GM23338 (cell line): ENCODE data around the gene MPND. TPM values are rescaled to one million over a fixed set of nuclear protein-coding genes. Genes with fewer than 3 reads are reported as not detected.

ENCODE experiments used
- ATAC-seq: fragments of 200-7000 bp; cut with Tn5 transposase; 3 replicates; pipeline ENCODE4 v1.9.1; 2020
- DNase-seq: peaks from one replicate; pipeline ENCODE4 v3.0.0-alpha.2; 2015; ENCODE audit warnings: low spot score
- H2AFZ ChIP-seq: fragments of 200-600 bp; sonication (generic); 2 replicates; pipeline ENCODE4 v1.8.0; 2016; ENCODE audit warnings: antibody characterized with exemption, mild to moderate bottlenecking, moderate library complexity
- H3F3A ChIP-seq: fragments of 200-600 bp; sonication (generic); replicated peaks from 2 replicates; pipeline ENCODE4 v1.8.0; 2017; ENCODE audit warnings: antibody characterized with exemption, mixed run types, low read depth
- H3K27ac ChIP-seq: fragments of 200-600 bp; sonication (generic); 2 replicates; pipeline ENCODE4 v1.6.1; 2016; ENCODE audit warnings: low read depth
- H3K27me3 ChIP-seq: fragments of 200-600 bp; sonication (generic); 2 replicates; pipeline ENCODE4 v1.8.0; 2016; ENCODE audit warnings: mild to moderate bottlenecking, mixed run types, moderate library complexity; ENCODE audit not compliant: insufficient read depth
- H3K36me3 ChIP-seq: fragments of 200-600 bp; sonication (generic); 2 replicates; pipeline ENCODE4 v1.8.0; 2016; ENCODE audit warnings: mild to moderate bottlenecking; ENCODE audit not compliant: insufficient read depth
- H3K4me1 ChIP-seq: fragments of 200-600 bp; sonication (generic); 2 replicates; pipeline ENCODE4 v1.8.0; 2016; ENCODE audit warnings: mild to moderate bottlenecking, moderate library complexity; ENCODE audit not compliant: insufficient read depth
- H3K4me2 ChIP-seq: fragments of 200-600 bp; sonication (generic); 2 replicates; pipeline ENCODE4 v1.7.1; 2017; ENCODE audit warnings: mixed run types
- H3K4me3 ChIP-seq: fragments of 200-600 bp; sonication (generic); 2 replicates; pipeline ENCODE4 v1.6.1; 2016; ENCODE audit warnings: mixed run types
- H3K79me2 ChIP-seq: fragments of 200-600 bp; sonication (generic); replicated peaks from 2 replicates; pipeline ENCODE4 v1.8.0; 2017; ENCODE audit warnings: mild to moderate bottlenecking; ENCODE audit not compliant: insufficient read depth
- H3K9me2 ChIP-seq: fragments of 200-600 bp; sonication (generic); 2 replicates; pipeline ENCODE4 v1.8.0; 2017; ENCODE audit not compliant: insufficient read depth
- H4K20me1 ChIP-seq: fragments of 200-600 bp; sonication (generic); replicated peaks from 2 replicates; pipeline ENCODE4 v1.8.0; 2017; ENCODE audit warnings: mild to moderate bottlenecking; ENCODE audit not compliant: insufficient read depth
- H3K27ac Mint-ChIP-seq: 2 replicates; pipeline ENCODE4 v1.8.0; 2020; ENCODE audit warnings: inconsistent platforms, mild to moderate bottlenecking, moderate library complexity, mixed read lengths
- H3K27me3 Mint-ChIP-seq: 3 replicates; pipeline ENCODE4 v1.8.0; 2022; ENCODE audit warnings: low read depth, mild to moderate bottlenecking, moderate library complexity, mixed read lengths, inconsistent platforms; ENCODE audit not compliant: insufficient read depth, poor library complexity
- H3K36me3 Mint-ChIP-seq: 3 replicates; pipeline ENCODE4 v1.8.0; 2021; ENCODE audit warnings: low read depth, mild to moderate bottlenecking, inconsistent platforms, moderate library complexity, mixed read lengths
- H3K4me1 Mint-ChIP-seq: 3 replicates; pipeline ENCODE4 v1.8.0; 2020; ENCODE audit warnings: mild to moderate bottlenecking, inconsistent platforms, mixed read lengths
- H3K4me3 Mint-ChIP-seq: 3 replicates; pipeline ENCODE4 v1.8.0; 2021; ENCODE audit warnings: moderate library complexity, mild to moderate bottlenecking, inconsistent platforms, mixed read lengths
- H3K9me3 Mint-ChIP-seq: 3 replicates; pipeline ENCODE4 v1.8.0; 2020; ENCODE audit warnings: moderate library complexity, mild to moderate bottlenecking, inconsistent platforms, mixed read lengths
- CREB1 ChIP-seq: fragments of 250-450 bp; sonication (Bioruptor Pico); IDR thresholded peaks from 2 replicates; pipeline ENCODE4 v1.5.0; 2020; ENCODE audit warnings: low read depth, mild to moderate bottlenecking, moderate library complexity
- EZH2phosphoT487 ChIP-seq: fragments of 200-600 bp; sonication (generic); IDR thresholded peaks from one replicate; pipeline ENCODE4 v1.8.1; 2018; ENCODE audit warnings: antibody characterized with exemption; ENCODE audit not compliant: unreplicated experiment
- JUNB ChIP-seq: IDR thresholded peaks from one replicate; pipeline ENCODE4 v1.6.1; 2016; ENCODE audit warnings: antibody characterized with exemption; ENCODE audit not compliant: unreplicated experiment
- POLR2AphosphoS5 ChIP-seq: IDR thresholded peaks from 2 replicates; pipeline ENCODE4 v1.6.1; 2016; ENCODE audit warnings: antibody characterized with exemption, low read depth
- STAT1 ChIP-seq: IDR thresholded peaks from one replicate; pipeline ENCODE4 v1.6.1; 2016; ENCODE audit warnings: antibody characterized with exemption; ENCODE audit not compliant: unreplicated experiment
- ZNF114 ChIP-seq: fragments of 250-450 bp; sonication (Bioruptor Pico); IDR thresholded peaks from 2 replicates; pipeline ENCODE4 v1.5.0; 2020; ENCODE audit warnings: mild to moderate bottlenecking, moderate library complexity
- polyA plus RNA-seq: library from polyadenylated mRNA; unstranded; fragments of >200 nt; fragmentation: Nextera tagmentation; extraction: Ambion mirVana; gene quantifications from 2 replicates; pipeline ENCODE4 v1.2.1, GENCODE V29; 2016
- total RNA-seq: library from RNA; depleted of rRNA; stranded (reverse); fragments of >200 nt; shearing (Covaris generic); gene quantifications from 2 replicates; pipeline ENCODE4 v1.2.3, GENCODE V29; 2014
- TF ChIP-seq, protein P1 (sequence below): IDR thresholded peaks from 2 replicates; pipeline ENCODE4 v1.6.1; 2016; ENCODE audit warnings: antibody characterized with exemption
- TF ChIP-seq, protein P2 (sequence below): fragments of 250-450 bp; sonication (Bioruptor Pico); IDR thresholded peaks from 2 replicates; pipeline ENCODE4 v1.5.0; 2020; ENCODE audit warnings: mild to moderate bottlenecking, moderate library complexity
- TF ChIP-seq, protein P3 (sequence below), 2 experiments: fragments of 200-600 bp in 1 of 2; sonication (generic) in 1 of 2; conservative IDR thresholded peaks; 2 replicates each; pipeline versions ENCODE4 v1.5.1 to v1.6.1; 2016 to 2017; ENCODE audit warnings: antibody characterized with exemption in 2 of 2, low read depth in 2 of 2, mild to moderate bottlenecking in 2 of 2, moderate library complexity in 1 of 2

MPND gene
- total and polyA plus RNA-seq, 2 experiments from 2014 or later: 11.8 to 15.6 TPM

DNA sequence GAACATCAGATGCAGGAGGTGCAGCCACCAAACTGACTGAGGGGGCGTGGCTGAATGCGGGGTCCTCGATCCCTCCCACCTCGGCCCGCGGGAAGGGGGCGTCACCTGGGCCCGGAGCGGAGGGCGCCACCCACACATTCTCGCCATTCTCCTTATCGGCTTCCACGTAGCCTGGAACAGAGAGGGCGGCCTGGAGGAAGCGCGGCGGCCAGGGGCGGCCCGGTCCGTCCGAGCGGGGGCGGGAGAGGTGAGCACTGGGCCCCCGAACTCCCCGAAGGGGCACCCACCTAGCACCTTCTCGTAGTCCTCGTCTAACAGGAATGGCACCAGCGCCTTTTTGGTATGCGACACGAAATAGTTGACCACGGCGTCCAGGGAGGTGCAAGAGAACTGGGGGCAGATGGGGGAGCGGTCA lies 16.5 kb upstream of the MPND start:
- Histone ChIP-seq H3F3A (peaks cover 6% of the 10 kb centered on the region; the same call in 1 of the 2 replicates), H3K4me2 (peak overlapping the region; percentile 95), H4K20me1 (no peaks in the 10 kb centered on the region; the same call in 1 of the 2 replicates), H3K79me2 (no peaks in the 10 kb centered on the region), H3K4me3 (peak overlapping the region; percentile 77), H3K9me2 (no peaks in the 10 kb centered on the region), H3K4me1 (peaks cover 3% of the 10 kb centered on the region; the same call in 1 of the 2 replicates), H3K27me3 (no peaks in the 10 kb centered on the region), H3K27ac (peak overlapping the region; percentile 84; the same call in 1 of the 2 replicates), H3K36me3 (no peaks in the 10 kb centered on the region), H2AFZ (peak overlapping the region; percentile 97)
- DNase-seq (peak; percentile 94), ATAC-seq (peak; percentile 24)
- TF ChIP-seq ZNF114 (CRISPR knock-in tag): no peak
- peak; percentile 25; the same call in 1 of the 2 replicates for TF ChIP-seq CREB1 (CRISPR knock-in tag)
- TF ChIP-seq POLR2AphosphoS5: peak; percentile 50
- no peak for TF ChIP-seq STAT1
- TF ChIP-seq EZH2phosphoT487: no peak
- no peak for TF ChIP-seq JUNB
- H3K9me3 Mint-ChIP-seq: no peaks in the 10 kb centered on the region
- H3K4me3 Mint-ChIP-seq: peak overlapping the region; percentile 82
- peaks cover 18% of the 10 kb centered on the region for H3K4me1 Mint-ChIP-seq
- H3K27me3 Mint-ChIP-seq: peaks cover 30% of the 10 kb centered on the region
- H3K36me3 Mint-ChIP-seq: peaks cover 20% of the 10 kb centered on the region
- peak overlapping the region; percentile 96 for H3K27ac Mint-ChIP-seq

DNA sequence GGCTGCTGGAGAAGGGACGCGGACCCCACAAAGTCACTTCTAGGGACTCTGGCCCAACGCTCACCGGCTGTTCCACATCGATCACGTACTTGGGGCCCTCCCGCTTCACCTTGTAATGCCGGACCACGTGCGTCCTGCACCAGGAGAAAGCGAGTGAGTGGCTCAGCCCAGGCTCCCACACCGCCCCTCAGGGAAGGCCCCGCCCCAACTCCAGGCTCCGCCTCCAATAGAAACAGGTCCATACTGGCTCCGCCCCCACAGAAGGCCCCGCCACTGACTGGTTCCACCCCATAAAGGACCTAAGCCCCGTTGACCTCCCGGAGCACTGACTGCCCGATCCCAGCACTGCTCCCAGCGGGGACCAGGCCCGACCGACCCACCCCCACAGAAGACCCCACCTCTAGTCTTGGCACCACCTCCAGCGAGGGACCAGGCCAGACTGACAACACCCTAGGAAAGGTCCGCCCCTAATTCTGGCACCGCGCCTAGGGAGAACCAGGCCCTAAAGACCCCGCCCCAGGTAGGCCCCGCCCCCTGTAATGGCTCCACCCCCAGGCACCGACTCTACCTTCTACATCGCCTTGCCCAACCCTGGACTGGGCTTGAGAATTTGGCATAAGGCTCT lies 16.0 kb upstream of the MPND start:
- H3K27ac ChIP-seq: peak overlapping the region; percentile 91; the same call in 1 of the 2 replicates
- no peaks in the 10 kb centered on the region; the same call in 1 of the 2 replicates for H4K20me1 ChIP-seq
- H3K36me3 ChIP-seq: no peaks in the 10 kb centered on the region
- no peaks in the 10 kb centered on the region for H3K9me2 ChIP-seq
- no peaks in the 10 kb centered on the region for H3K27me3 ChIP-seq
- H3K4me1 ChIP-seq: peaks cover 3% of the 10 kb centered on the region; the same call in 1 of the 2 replicates
- H3K4me1 Mint-ChIP-seq: peaks cover 18% of the 10 kb centered on the region
- H3K4me2 ChIP-seq: peak overlapping the region; percentile 95
- DNase-seq (peak; percentile 99), ATAC-seq (peak; percentile 63)
- peak overlapping the region; percentile 96 for H3K27ac Mint-ChIP-seq
- H3K27me3 Mint-ChIP-seq: peaks cover 30% of the 10 kb centered on the region
- H3K79me2 ChIP-seq: no peaks in the 10 kb centered on the region
- H3F3A ChIP-seq: peaks cover 6% of the 10 kb centered on the region; the same call in 1 of the 2 replicates
- H3K4me3 Mint-ChIP-seq: peak overlapping the region; percentile 82
- H3K36me3 Mint-ChIP-seq: peaks cover 15% of the 10 kb centered on the region
- TF ChIP-seq, protein P1, sequence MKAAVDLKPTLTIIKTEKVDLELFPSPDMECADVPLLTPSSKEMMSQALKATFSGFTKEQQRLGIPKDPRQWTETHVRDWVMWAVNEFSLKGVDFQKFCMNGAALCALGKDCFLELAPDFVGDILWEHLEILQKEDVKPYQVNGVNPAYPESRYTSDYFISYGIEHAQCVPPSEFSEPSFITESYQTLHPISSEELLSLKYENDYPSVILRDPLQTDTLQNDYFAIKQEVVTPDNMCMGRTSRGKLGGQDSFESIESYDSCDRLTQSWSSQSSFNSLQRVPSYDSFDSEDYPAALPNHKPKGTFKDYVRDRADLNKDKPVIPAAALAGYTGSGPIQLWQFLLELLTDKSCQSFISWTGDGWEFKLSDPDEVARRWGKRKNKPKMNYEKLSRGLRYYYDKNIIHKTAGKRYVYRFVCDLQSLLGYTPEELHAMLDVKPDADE: no peak
- TF ChIP-seq, protein P2, sequence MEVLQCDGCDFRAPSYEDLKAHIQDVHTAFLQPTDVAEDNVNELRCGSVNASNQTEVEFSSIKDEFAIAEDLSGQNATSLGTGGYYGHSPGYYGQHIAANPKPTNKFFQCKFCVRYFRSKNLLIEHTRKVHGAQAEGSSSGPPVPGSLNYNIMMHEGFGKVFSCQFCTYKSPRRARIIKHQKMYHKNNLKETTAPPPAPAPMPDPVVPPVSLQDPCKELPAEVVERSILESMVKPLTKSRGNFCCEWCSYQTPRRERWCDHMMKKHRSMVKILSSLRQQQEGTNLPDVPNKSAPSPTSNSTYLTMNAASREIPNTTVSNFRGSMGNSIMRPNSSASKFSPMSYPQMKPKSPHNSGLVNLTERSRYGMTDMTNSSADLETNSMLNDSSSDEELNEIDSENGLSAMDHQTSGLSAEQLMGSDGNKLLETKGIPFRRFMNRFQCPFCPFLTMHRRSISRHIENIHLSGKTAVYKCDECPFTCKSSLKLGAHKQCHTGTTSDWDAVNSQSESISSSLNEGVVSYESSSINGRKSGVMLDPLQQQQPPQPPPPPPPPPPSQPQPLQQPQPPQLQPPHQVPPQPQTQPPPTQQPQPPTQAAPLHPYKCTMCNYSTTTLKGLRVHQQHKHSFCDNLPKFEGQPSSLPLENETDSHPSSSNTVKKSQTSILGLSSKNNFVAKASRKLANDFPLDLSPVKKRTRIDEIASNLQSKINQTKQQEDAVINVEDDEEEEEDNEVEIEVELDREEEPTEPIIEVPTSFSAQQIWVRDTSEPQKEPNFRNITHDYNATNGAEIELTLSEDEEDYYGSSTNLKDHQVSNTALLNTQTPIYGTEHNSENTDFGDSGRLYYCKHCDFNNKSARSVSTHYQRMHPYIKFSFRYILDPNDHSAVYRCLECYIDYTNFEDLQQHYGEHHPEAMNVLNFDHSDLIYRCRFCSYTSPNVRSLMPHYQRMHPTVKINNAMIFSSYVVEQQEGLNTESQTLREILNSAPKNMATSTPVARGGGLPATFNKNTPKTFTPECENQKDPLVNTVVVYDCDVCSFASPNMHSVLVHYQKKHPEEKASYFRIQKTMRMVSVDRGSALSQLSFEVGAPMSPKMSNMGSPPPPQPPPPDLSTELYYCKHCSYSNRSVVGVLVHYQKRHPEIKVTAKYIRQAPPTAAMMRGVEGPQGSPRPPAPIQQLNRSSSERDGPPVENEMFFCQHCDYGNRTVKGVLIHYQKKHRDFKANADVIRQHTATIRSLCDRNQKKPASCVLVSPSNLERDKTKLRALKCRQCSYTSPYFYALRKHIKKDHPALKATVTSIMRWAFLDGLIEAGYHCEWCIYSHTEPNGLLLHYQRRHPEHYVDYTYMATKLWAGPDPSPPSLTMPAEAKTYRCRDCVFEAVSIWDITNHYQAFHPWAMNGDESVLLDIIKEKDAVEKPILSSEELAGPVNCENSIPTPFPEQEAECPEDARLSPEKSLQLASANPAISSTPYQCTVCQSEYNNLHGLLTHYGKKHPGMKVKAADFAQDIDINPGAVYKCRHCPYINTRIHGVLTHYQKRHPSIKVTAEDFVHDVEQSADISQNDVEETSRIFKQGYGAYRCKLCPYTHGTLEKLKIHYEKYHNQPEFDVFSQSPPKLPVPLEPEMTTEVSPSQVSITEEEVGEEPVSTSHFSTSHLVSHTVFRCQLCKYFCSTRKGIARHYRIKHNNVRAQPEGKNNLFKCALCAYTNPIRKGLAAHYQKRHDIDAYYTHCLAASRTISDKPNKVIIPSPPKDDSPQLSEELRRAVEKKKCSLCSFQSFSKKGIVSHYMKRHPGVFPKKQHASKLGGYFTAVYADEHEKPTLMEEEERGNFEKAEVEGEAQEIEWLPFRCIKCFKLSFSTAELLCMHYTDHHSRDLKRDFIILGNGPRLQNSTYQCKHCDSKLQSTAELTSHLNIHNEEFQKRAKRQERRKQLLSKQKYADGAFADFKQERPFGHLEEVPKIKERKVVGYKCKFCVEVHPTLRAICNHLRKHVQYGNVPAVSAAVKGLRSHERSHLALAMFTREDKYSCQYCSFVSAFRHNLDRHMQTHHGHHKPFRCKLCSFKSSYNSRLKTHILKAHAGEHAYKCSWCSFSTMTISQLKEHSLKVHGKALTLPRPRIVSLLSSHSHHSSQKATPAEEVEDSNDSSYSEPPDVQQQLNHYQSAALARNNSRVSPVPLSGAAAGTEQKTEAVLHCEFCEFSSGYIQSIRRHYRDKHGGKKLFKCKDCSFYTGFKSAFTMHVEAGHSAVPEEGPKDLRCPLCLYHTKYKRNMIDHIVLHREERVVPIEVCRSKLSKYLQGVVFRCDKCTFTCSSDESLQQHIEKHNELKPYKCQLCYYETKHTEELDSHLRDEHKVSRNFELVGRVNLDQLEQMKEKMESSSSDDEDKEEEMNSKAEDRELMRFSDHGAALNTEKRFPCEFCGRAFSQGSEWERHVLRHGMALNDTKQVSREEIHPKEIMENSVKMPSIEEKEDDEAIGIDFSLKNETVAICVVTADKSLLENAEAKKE (CRISPR knock-in tag): no peak
- no peak for TF ChIP-seq STAT1
- TF ChIP-seq JUNB: no peak
- TF ChIP-seq POLR2AphosphoS5: peak; percentile 76
- TF ChIP-seq, protein P3, sequence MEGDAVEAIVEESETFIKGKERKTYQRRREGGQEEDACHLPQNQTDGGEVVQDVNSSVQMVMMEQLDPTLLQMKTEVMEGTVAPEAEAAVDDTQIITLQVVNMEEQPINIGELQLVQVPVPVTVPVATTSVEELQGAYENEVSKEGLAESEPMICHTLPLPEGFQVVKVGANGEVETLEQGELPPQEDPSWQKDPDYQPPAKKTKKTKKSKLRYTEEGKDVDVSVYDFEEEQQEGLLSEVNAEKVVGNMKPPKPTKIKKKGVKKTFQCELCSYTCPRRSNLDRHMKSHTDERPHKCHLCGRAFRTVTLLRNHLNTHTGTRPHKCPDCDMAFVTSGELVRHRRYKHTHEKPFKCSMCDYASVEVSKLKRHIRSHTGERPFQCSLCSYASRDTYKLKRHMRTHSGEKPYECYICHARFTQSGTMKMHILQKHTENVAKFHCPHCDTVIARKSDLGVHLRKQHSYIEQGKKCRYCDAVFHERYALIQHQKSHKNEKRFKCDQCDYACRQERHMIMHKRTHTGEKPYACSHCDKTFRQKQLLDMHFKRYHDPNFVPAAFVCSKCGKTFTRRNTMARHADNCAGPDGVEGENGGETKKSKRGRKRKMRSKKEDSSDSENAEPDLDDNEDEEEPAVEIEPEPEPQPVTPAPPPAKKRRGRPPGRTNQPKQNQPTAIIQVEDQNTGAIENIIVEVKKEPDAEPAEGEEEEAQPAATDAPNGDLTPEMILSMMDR (conservative IDR thresholded peaks at IDR 0.05; ENCODE audit: low read depth in 2 of 2): no peak
- no peak for TF ChIP-seq ZNF114 (CRISPR knock-in tag)
- no peak for TF ChIP-seq CREB1 (CRISPR knock-in tag)
- peak overlapping the region; percentile 77 for H3K4me3 ChIP-seq
- H2AFZ ChIP-seq: peak overlapping the region; percentile 97
- H3K9me3 Mint-ChIP-seq: no peaks in the 10 kb centered on the region
